A549 (cell line): Measurements from ENCODE around the gene LGALS3BP.

Experiments used
- EP300 ChIP-seq, 2 experiments: fragments of >200 bp; sonication (Bioruptor Twin); formaldehyde crosslinking; IDR thresholded peaks; 2 replicates in 1 of 2; 3 replicates in 1 of 2; pipeline ENCODE4 v1.6.1; 2016 to 2017
- MAZ ChIP-seq: fragments of 150-350 bp; IDR thresholded peaks from 2 replicates; pipeline ENCODE4 v1.6.1; 2014; ENCODE audit warnings: antibody characterized with exemption, low read depth, low read length, borderline replicate concordance
- POLR2AphosphoS2 ChIP-seq: conservative IDR thresholded peaks from 2 replicates; pipeline ENCODE4 v1.6.1; 2012; ENCODE audit warnings: low read length, improper control_type of control experiment, inconsistent platforms
- RAD21 ChIP-seq, 2 experiments: fragments of >200 bp in 1 of 2; sonication (Bioruptor Twin) in 1 of 2; formaldehyde crosslinking in 1 of 2; IDR thresholded peaks in 1 of 2; conservative IDR thresholded peaks in 1 of 2; 2 replicates in 1 of 2; 3 replicates in 1 of 2; pipeline ENCODE4 v1.6.1; 2012 to 2018; ENCODE audit warnings: inconsistent platforms in 1 of 2

GRCh38 chr17:78937561-78937960, 42.2 kb downstream of the LGALS3BP start:
- TF ChIP-seq MAZ (no peak), POLR2AphosphoS2 (no peak), EP300 (IDR thresholded peaks at IDR 0.05) (no peak), RAD21 (conservative IDR thresholded peaks at IDR 0.05 in 1 of 2, IDR thresholded peaks at IDR 0.05 in 1 of 2) (no peak)
